Ishikawa (cell line): ENCODE measurements around the gene GBP5.

Experiments used
- CEBPB ChIP-seq: IDR thresholded peaks from 2 replicates; pipeline ENCODE4 v1.6.1; 2012
- CREB1 ChIP-seq: IDR thresholded peaks from 2 replicates; pipeline ENCODE4 v1.6.1; 2012; ENCODE audit warnings: low read depth
- EP300 ChIP-seq: IDR thresholded peaks from 2 replicates; pipeline ENCODE4 v1.6.1; 2012; ENCODE audit warnings: borderline replicate concordance
- MAX ChIP-seq: IDR thresholded peaks from 2 replicates; pipeline ENCODE4 v1.6.1; 2012
- RAD21 ChIP-seq: IDR thresholded peaks from 2 replicates; pipeline ENCODE4 v1.6.1; 2012; ENCODE audit warnings: low read depth
- USF1 ChIP-seq: IDR thresholded peaks from 2 replicates; pipeline ENCODE4 v1.6.1; 2012
- ZBTB7A ChIP-seq: IDR thresholded peaks from 2 replicates; pipeline ENCODE4 v1.6.1; 2012; ENCODE audit warnings: low read depth

GRCh38 chr1:89305493-89305892 is 32.8 kb upstream of the GBP5 start:
- TF ChIP-seq CEBPB, result no peak
- TF ChIP-seq ZBTB7A, result no peak
- TF ChIP-seq RAD21, result no peak
- no peak for TF ChIP-seq CREB1
- TF ChIP-seq EP300, result no peak
- TF ChIP-seq USF1, result no peak
- TF ChIP-seq MAX, result no peak
